Stomach (tissue), 4 donors: ENCODE data around the gene HNMT.

ENCODE experiments used
- EP300 ChIP-seq: sonication (generic); formaldehyde crosslinking; IDR thresholded peaks from one replicate; pipeline ENCODE4 v1.6.1; 2017; ENCODE audit warnings: antibody characterized with exemption
- POLR2A ChIP-seq, 4 donors: fragments of 450-650 bp; IDR thresholded peaks; one replicate each; pipeline ENCODE4 v1.6.1; 2016; ENCODE audit warnings: antibody characterized with exemption in 4 of 4, control low read depth in 2 of 4, mild to moderate bottlenecking in 1 of 4, moderate library complexity in 1 of 4
- POLR2AphosphoS5 ChIP-seq, 3 donors: sonication (generic); formaldehyde crosslinking; IDR thresholded peaks; one replicate each; pipeline ENCODE4 v1.6.1; 2016; ENCODE audit warnings: antibody characterized with exemption in 3 of 3
- TF ChIP-seq, protein P1 (sequence below), 7 experiments: fragments of 450-650 bp in 4 of 7; fragments of 200-600 bp in 3 of 7; sonication (generic) in 3 of 7; IDR thresholded peaks; one replicate each; pipeline ENCODE4 v1.5.1; 2016 to 2019; ENCODE audit warnings: antibody characterized with exemption in 7 of 7, control low read depth in 2 of 7, mild to moderate bottlenecking in 1 of 7

DNA sequence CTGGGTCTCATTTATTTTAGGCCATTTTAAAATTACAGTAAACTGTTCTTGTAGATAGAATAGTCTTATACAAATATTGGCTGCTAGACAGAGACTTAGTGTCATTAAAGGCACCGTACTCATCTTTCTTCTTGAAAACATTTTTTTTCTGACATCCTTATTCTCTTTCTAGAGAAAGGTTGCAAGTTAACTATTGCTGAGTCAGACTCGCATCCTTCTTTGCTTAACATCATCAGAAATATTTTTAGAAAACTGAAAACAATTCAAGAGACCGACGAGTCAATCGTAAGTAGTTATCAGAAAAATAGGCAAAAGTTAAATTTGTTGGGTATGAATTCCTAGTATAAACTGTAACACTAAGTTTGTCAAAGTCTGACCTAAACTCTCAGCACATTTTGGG, 72.2 kb downstream of the HNMT start:
- TF ChIP-seq, protein P1, sequence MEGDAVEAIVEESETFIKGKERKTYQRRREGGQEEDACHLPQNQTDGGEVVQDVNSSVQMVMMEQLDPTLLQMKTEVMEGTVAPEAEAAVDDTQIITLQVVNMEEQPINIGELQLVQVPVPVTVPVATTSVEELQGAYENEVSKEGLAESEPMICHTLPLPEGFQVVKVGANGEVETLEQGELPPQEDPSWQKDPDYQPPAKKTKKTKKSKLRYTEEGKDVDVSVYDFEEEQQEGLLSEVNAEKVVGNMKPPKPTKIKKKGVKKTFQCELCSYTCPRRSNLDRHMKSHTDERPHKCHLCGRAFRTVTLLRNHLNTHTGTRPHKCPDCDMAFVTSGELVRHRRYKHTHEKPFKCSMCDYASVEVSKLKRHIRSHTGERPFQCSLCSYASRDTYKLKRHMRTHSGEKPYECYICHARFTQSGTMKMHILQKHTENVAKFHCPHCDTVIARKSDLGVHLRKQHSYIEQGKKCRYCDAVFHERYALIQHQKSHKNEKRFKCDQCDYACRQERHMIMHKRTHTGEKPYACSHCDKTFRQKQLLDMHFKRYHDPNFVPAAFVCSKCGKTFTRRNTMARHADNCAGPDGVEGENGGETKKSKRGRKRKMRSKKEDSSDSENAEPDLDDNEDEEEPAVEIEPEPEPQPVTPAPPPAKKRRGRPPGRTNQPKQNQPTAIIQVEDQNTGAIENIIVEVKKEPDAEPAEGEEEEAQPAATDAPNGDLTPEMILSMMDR (IDR thresholded peaks at IDR 0.05): no peak
- TF ChIP-seq POLR2A (IDR thresholded peaks at IDR 0.05) (no peak), POLR2AphosphoS5 (IDR thresholded peaks at IDR 0.05) (no peak), EP300 (no peak)
